ENCODE results near the gene ZYG11A.

ZYG11A gene

GRCh38 chr1:52918201-52918600 lies 75.6 kb downstream of the ZYG11A start:
- DNase-seq (ENCODE audit: low spot score) = no peak

GRCh38 chr1:52919051-52919722 lies 76.6 kb downstream of the ZYG11A start:
- DNase-seq (ENCODE audit: low spot score) = no peak

GRCh38 chr1:52919723-52920483 lies 77.3 kb downstream of the ZYG11A start:
- DNase-seq (ENCODE audit: low spot score) = no peak

GRCh38 chr1:52920791-52921291 lies 78.3 kb downstream of the ZYG11A start:
- DNase-seq (ENCODE audit: low spot score) = no peak

- DNase-seq (ENCODE audit: low spot score) = no peak
These were observed 83.0 kb downstream of the ZYG11A start for GRCh38 chr1:52925571-52926005.

- no peak for DNase-seq (ENCODE audit: low spot score)
These were observed 84.3 kb downstream of the ZYG11A start for GRCh38 chr1:52926864-52927211.

- DNase-seq (ENCODE audit: low spot score) = peak; percentile 75
These were observed 84.9 kb downstream of the ZYG11A start, which contains the start of gene SCP2 for GRCh38 chr1:52927212-52928014. Gene SCP2, plus strand, starts transcription at chr1:52927276. Its CDS starts 121 bp downstream, at chr1:52927397.

- no peak for DNase-seq (ENCODE audit: low spot score)
These were observed 85.5 kb downstream of the ZYG11A start for GRCh38 chr1:52928015-52928404.

- no peak for DNase-seq (ENCODE audit: low spot score)
These were observed 86.5 kb downstream of the ZYG11A start for GRCh38 chr1:52929019-52929418.

GRCh38 chr1:52937433-52938182 lies 95.0 kb downstream of the ZYG11A start:
- DNase-seq (ENCODE audit: low spot score) = no peak

GRCh38 chr1:52938183-52938451 lies 95.6 kb downstream of the ZYG11A start:
- no peak for DNase-seq (ENCODE audit: low spot score)

- no peak for DNase-seq (ENCODE audit: low spot score)
These were observed 101.4 kb downstream of the ZYG11A start for GRCh38 chr1:52943876-52944416.

GRCh38 chr1:52944566-52944965 lies 102.0 kb downstream of the ZYG11A start:
- DNase-seq (ENCODE audit: low spot score) = no peak

All from HuH-7.5 (cell line).